HG03521 (cell line): ENCODE results near the gene GPC3.
"Not testable (repeated sequence)": the region's sequence is repeated elsewhere in the genome, so short reads cannot be mapped to it uniquely, and the experiment has no call there.

ENCODE experiments used
- ATAC-seq: cut with Tn5 transposase; IDR thresholded peaks from one replicate; pipeline ENCODE4 v1.9.1; 2021; ENCODE audit warnings: mild to moderate bottlenecking, moderate library complexity; ENCODE audit not compliant: unreplicated experiment

Gene GPC3

GRCh38 chrX:133999031-133999705, 13.8 kb upstream of the GPC3 start:
- ATAC-seq, result no peak

GRCh38 chrX:133995759-133996158, 10.4 kb upstream of the GPC3 start:
- ATAC-seq, result no peak

- ATAC-seq, result no peak
Observed at GRCh38 chrX:133994576-133994975, 9.2 kb upstream of the GPC3 start.

- ATAC-seq, result no peak
Observed at GRCh38 chrX:133992882-133993281, 7.5 kb upstream of the GPC3 start.

GRCh38 chrX:133991814-133992213, 6.4 kb upstream of the GPC3 start:
- ATAC-seq, result no peak

- not testable (repeated sequence) for ATAC-seq
Observed at GRCh38 chrX:133991057-133991456, 5.7 kb upstream of the GPC3 start.

- no peak for ATAC-seq
Observed at GRCh38 chrX:133989993-133990392, 4.6 kb upstream of the GPC3 start.

GRCh38 chrX:133989490-133989889, 4.1 kb upstream of the GPC3 start:
- no peak for ATAC-seq

- no peak for ATAC-seq
Observed at GRCh38 chrX:133988010-133988409, 2.6 kb upstream of the GPC3 start.

- ATAC-seq, result no peak
Observed at GRCh38 chrX:133987188-133987587, 1.8 kb upstream of the GPC3 start.

GRCh38 chrX:133985967-133986683, 731 bp upstream of the GPC3 start:
- no peak for ATAC-seq

GRCh38 chrX:133984857-133985163, 584 bp downstream of the GPC3 start:
- ATAC-seq, result no peak

GRCh38 chrX:133983974-133984845, 1.2 kb downstream of the GPC3 start:
- ATAC-seq, result no peak

- ATAC-seq, result no peak
Observed at GRCh38 chrX:133983256-133983973, 2.0 kb downstream of the GPC3 start.

GRCh38 chrX:133981924-133982323, 3.5 kb downstream of the GPC3 start:
- ATAC-seq, result no peak

GRCh38 chrX:133980832-133981588, 4.4 kb downstream of the GPC3 start:
- ATAC-seq, result no peak

GRCh38 chrX:133980406-133980805, 5.0 kb downstream of the GPC3 start:
- ATAC-seq, result no peak

- no peak for ATAC-seq
Observed at GRCh38 chrX:133979641-133980230, 5.7 kb downstream of the GPC3 start.

GRCh38 chrX:133973704-133974103, 11.7 kb downstream of the GPC3 start:
- ATAC-seq, result no peak

GRCh38 chrX:133972916-133973315, 12.5 kb downstream of the GPC3 start:
- no peak for ATAC-seq
